HEK293T (cell line): Measurements from ENCODE around the gene ITGAV.

Experiments used
- ARNT ChIP-seq: fragments of 450-650 bp; IDR thresholded peaks from 2 replicates; pipeline ENCODE4 v1.6.1; 2017; ENCODE audit warnings: mild to moderate bottlenecking
- BHLHE40 ChIP-seq: fragments of 450-650 bp; IDR thresholded peaks from 2 replicates; pipeline ENCODE4 v1.6.1; 2016; ENCODE audit warnings: mild to moderate bottlenecking, moderate library complexity, borderline replicate concordance
- ELF4 ChIP-seq: fragments of 450-650 bp; IDR thresholded peaks from 2 replicates; pipeline ENCODE4 v1.6.1; 2017; ENCODE audit warnings: antibody characterized with exemption
- FOXK2 ChIP-seq: fragments of 450-650 bp; IDR thresholded peaks from 2 replicates; pipeline ENCODE4 v1.6.1; 2016; ENCODE audit warnings: mild to moderate bottlenecking
- HDGF ChIP-seq: fragments of 450-650 bp; IDR thresholded peaks from 2 replicates; pipeline ENCODE4 v1.6.1; 2017; ENCODE audit warnings: antibody characterized with exemption, borderline replicate concordance
- L3MBTL2 ChIP-seq: fragments of 450-650 bp; conservative IDR thresholded peaks from 2 replicates; pipeline ENCODE4 v1.6.1; 2016; ENCODE audit warnings: mild to moderate bottlenecking
- PKNOX1 ChIP-seq: fragments of 450-650 bp; IDR thresholded peaks from 2 replicates; pipeline ENCODE4 v1.6.1; 2016
- SP1 ChIP-seq: fragments of 450-650 bp; IDR thresholded peaks from 2 replicates; pipeline ENCODE4 v1.6.1; 2017
- SUZ12 ChIP-seq: fragments of 450-650 bp; IDR thresholded peaks from 2 replicates; pipeline ENCODE4 v1.6.1; 2016; ENCODE audit warnings: mild to moderate bottlenecking
- TARDBP ChIP-seq: fragments of 450-650 bp; IDR thresholded peaks from 2 replicates; pipeline ENCODE4 v1.6.1; 2016
- ZNF384 ChIP-seq: fragments of 450-650 bp; IDR thresholded peaks from 2 replicates; pipeline ENCODE4 v1.6.1; 2016

GRCh38 chr2:186669146-186669545 lies 79.3 kb downstream of the ITGAV start:
- no peak for TF ChIP-seq ELF4
- no peak for TF ChIP-seq SUZ12
- TF ChIP-seq TARDBP: no peak
- no peak for TF ChIP-seq HDGF
- no peak for TF ChIP-seq ZNF384
- no peak for TF ChIP-seq FOXK2
- no peak for TF ChIP-seq BHLHE40
- TF ChIP-seq SP1: no peak
- no peak for TF ChIP-seq PKNOX1
- TF ChIP-seq L3MBTL2: no peak
- no peak for TF ChIP-seq ARNT
